Measurements from ENCODE around the gene SLC7A10. TPM values are rescaled to one million over a fixed set of nuclear protein-coding genes. Genes with fewer than 3 reads are reported as not detected.

SLC7A10 gene
- total and polyA plus RNA-seq, 2 donors (not counting 1 experiment from before 2014, with no cell fraction given) = not detected

- no peak overlapping the region for H2AFZ ChIP-seq (ENCODE audit: low read length)
- no peak overlapping the region for H3K9ac ChIP-seq (ENCODE audit: insufficient read depth, low read length)
- H3K9me3 ChIP-seq (ENCODE audit: control insufficient read depth, insufficient read depth, low read depth, low read length) = no peaks in the 10 kb centered on the region
- no peaks in the 10 kb centered on the region for H3K4me1 ChIP-seq (ENCODE audit: control insufficient read depth, extremely low read depth, insufficient read depth, low read length)
- H3K27me3 ChIP-seq (ENCODE audit: control insufficient read depth, insufficient read depth, low read length) = no peaks in the 10 kb centered on the region
- H4K20me1 ChIP-seq (ENCODE audit: control insufficient read depth, extremely low read depth, insufficient read depth, low read length) = no peaks in the 10 kb centered on the region
- no peak overlapping the region for H3K27ac ChIP-seq (ENCODE audit: insufficient read depth, low read length)
- no peaks in the 10 kb centered on the region for H3K79me2 ChIP-seq (ENCODE audit: control insufficient read depth, insufficient read depth, low read length)
- DNase-seq (ENCODE audit: low read depth in 2 of 2) = no peak
- H3K36me3 ChIP-seq (ENCODE audit: control insufficient read depth, insufficient read depth, low read length) = no peaks in the 10 kb centered on the region
- TF ChIP-seq EZH2 (IDR thresholded peaks at IDR 0.05; ENCODE audit: low read length, missing control alignments) (no peak), CTCF (conservative IDR thresholded peaks at IDR 0.05 in 1 of 2, IDR thresholded peaks at IDR 0.05 in 1 of 2; ENCODE audit: low read depth in 1 of 2, low read length in 2 of 2) (no peak)
- peak overlapping the region; percentile 72 for H3K4me2 ChIP-seq (ENCODE audit: extremely low read depth, insufficient read depth, low read length)
- peak overlapping the region; percentile 54 to 67 (median 58) for H3K4me3 ChIP-seq (replicated peaks in 1 of 4; ENCODE audit: control extremely low read depth in 1 of 4, insufficient read depth in 1 of 4, low read depth in 3 of 4, low read length in 4 of 4)
These were observed 29.9 kb downstream of the SLC7A10 start for GRCh38 chr19:33195645-33196347.

- TF ChIP-seq EZH2 (IDR thresholded peaks at IDR 0.05; ENCODE audit: low read length, missing control alignments) (no peak), CTCF (conservative IDR thresholded peaks at IDR 0.05 in 1 of 2, IDR thresholded peaks at IDR 0.05 in 1 of 2; ENCODE audit: low read depth in 1 of 2, low read length in 2 of 2) (no peak)
- Histone ChIP-seq H3K27me3 (ENCODE audit: control insufficient read depth, insufficient read depth, low read length) (peaks cover 2% of the 10 kb centered on the region), H2AFZ (ENCODE audit: low read length) (peak overlapping the region; percentile 19), H3K4me1 (ENCODE audit: control insufficient read depth, extremely low read depth, insufficient read depth, low read length) (no peaks in the 10 kb centered on the region), H3K27ac (ENCODE audit: insufficient read depth, low read length) (no peak overlapping the region), H3K79me2 (ENCODE audit: control insufficient read depth, insufficient read depth, low read length) (no peaks in the 10 kb centered on the region), H4K20me1 (ENCODE audit: control insufficient read depth, extremely low read depth, insufficient read depth, low read length) (no peaks in the 10 kb centered on the region), H3K36me3 (ENCODE audit: control insufficient read depth, insufficient read depth, low read length) (no peaks in the 10 kb centered on the region), H3K4me3 (replicated peaks in 1 of 4; ENCODE audit: control extremely low read depth in 1 of 4, insufficient read depth in 1 of 4, low read depth in 3 of 4, low read length in 4 of 4) (peak overlapping the region; percentile 54 to 67 (median 58)), H3K9ac (ENCODE audit: insufficient read depth, low read length) (peak overlapping the region; percentile 37), H3K9me3 (ENCODE audit: control insufficient read depth, insufficient read depth, low read depth, low read length) (no peaks in the 10 kb centered on the region), H3K4me2 (ENCODE audit: extremely low read depth, insufficient read depth, low read length) (peak overlapping the region; percentile 72)
- DNase-seq (ENCODE audit: low read depth in 2 of 2) = peak; percentile 38 to 60
These were observed 30.6 kb downstream of the SLC7A10 start for GRCh38 chr19:33194886-33195644.

- H3K27ac ChIP-seq (ENCODE audit: insufficient read depth, low read length) = no peak overlapping the region
- H3K4me2 ChIP-seq (ENCODE audit: extremely low read depth, insufficient read depth, low read length) = no peak overlapping the region
- no peaks in the 10 kb centered on the region for H4K20me1 ChIP-seq (ENCODE audit: control insufficient read depth, extremely low read depth, insufficient read depth, low read length)
- TF ChIP-seq EZH2 (IDR thresholded peaks at IDR 0.05; ENCODE audit: low read length, missing control alignments) (no peak), CTCF (conservative IDR thresholded peaks at IDR 0.05 in 1 of 2, IDR thresholded peaks at IDR 0.05 in 1 of 2; ENCODE audit: low read depth in 1 of 2, low read length in 2 of 2) (no peak)
- H3K4me3 ChIP-seq (replicated peaks in 1 of 4; ENCODE audit: control extremely low read depth in 1 of 4, insufficient read depth in 1 of 4, low read depth in 3 of 4, low read length in 4 of 4) = peak overlapping the region in 2 of 4 experiments; percentile 55 to 67
- no peaks in the 10 kb centered on the region for H3K36me3 ChIP-seq (ENCODE audit: control insufficient read depth, insufficient read depth, low read length)
- H3K9me3 ChIP-seq (ENCODE audit: control insufficient read depth, insufficient read depth, low read depth, low read length) = no peaks in the 10 kb centered on the region
- DNase-seq (ENCODE audit: low read depth in 2 of 2) = peak in 1 of 2 donors; percentile 10
- peaks cover 2% of the 10 kb centered on the region for H3K27me3 ChIP-seq (ENCODE audit: control insufficient read depth, insufficient read depth, low read length)
- H3K79me2 ChIP-seq (ENCODE audit: control insufficient read depth, insufficient read depth, low read length) = no peaks in the 10 kb centered on the region
- H2AFZ ChIP-seq (ENCODE audit: low read length) = no peak overlapping the region
- H3K9ac ChIP-seq (ENCODE audit: insufficient read depth, low read length) = peak overlapping the region; percentile 37
- no peaks in the 10 kb centered on the region for H3K4me1 ChIP-seq (ENCODE audit: control insufficient read depth, extremely low read depth, insufficient read depth, low read length)
These were observed 31.1 kb downstream of the SLC7A10 start for GRCh38 chr19:33194532-33194885.

All from fibroblast of lung (primary cell).